Thyroid gland (tissue), 4 donors: ENCODE data around the gene CHST11.

Source experiments
- CTCF ChIP-seq, 6 experiments: fragments of 200-600 bp in 3 of 6; fragments of 450-650 bp in 3 of 6; sonication (generic) in 3 of 6; IDR thresholded peaks; one replicate each; pipeline ENCODE4 v1.5.1; 2016 to 2019; ENCODE audit warnings: antibody characterized with exemption in 6 of 6, mild to moderate bottlenecking in 2 of 6, inconsistent platforms in 1 of 6, moderate library complexity in 1 of 6
- POLR2A ChIP-seq, 2 donors: fragments of 450-650 bp; IDR thresholded peaks; one replicate each; pipeline ENCODE4 v1.6.1; 2017; ENCODE audit warnings: antibody characterized with exemption in 2 of 2, mild to moderate bottlenecking in 2 of 2, moderate library complexity in 1 of 2

GRCh38 chr12:104438134-104438533 lies 18.6 kb upstream of the CHST11 start:
- TF ChIP-seq CTCF (IDR thresholded peaks at IDR 0.05) = no peak
- TF ChIP-seq POLR2A (IDR thresholded peaks at IDR 0.05) = no peak
